KMS-11 (cell line): ENCODE data around the gene EXOC1.

ENCODE experiments used
- H2AFZ ChIP-seq: fragments of 200-600 bp; sonication (generic); 2 replicates; pipeline ENCODE4 v1.6.1; 2016; ENCODE audit warnings: antibody characterized with exemption, mixed run types, low read depth
- H3K27ac ChIP-seq: fragments of 200-600 bp; sonication (generic); 2 replicates; pipeline ENCODE4 v1.6.1; 2016; ENCODE audit warnings: mild to moderate bottlenecking, mixed run types
- H3K27me3 ChIP-seq: fragments of 200-600 bp; sonication (generic); 2 replicates; pipeline ENCODE4 v1.6.1; 2017; ENCODE audit warnings: mild to moderate bottlenecking, low read depth, mixed run types, moderate library complexity; ENCODE audit not compliant: insufficient read depth
- H3K36me3 ChIP-seq: fragments of 200-600 bp; sonication (generic); 2 replicates; pipeline ENCODE4 v1.6.1; 2017; ENCODE audit warnings: mild to moderate bottlenecking, mixed run types; ENCODE audit not compliant: insufficient read depth
- H3K4me1 ChIP-seq: fragments of 200-600 bp; sonication (generic); 2 replicates; pipeline ENCODE4 v1.6.1; 2016; ENCODE audit warnings: mild to moderate bottlenecking, low read depth, mixed run types; ENCODE audit not compliant: poor library complexity, severe bottlenecking
- H3K4me2 ChIP-seq: fragments of 200-600 bp; sonication (generic); 2 replicates; pipeline ENCODE4 v1.7.0; 2016; ENCODE audit warnings: mild to moderate bottlenecking, mixed run types
- H3K4me3 ChIP-seq: fragments of 200-600 bp; sonication (generic); IDR thresholded peaks from 2 replicates; pipeline ENCODE4 v1.6.1; 2017; ENCODE audit warnings: low read depth, low read length, mixed read lengths; ENCODE audit not compliant: insufficient read depth
- H3K79me2 ChIP-seq: fragments of 200-600 bp; sonication (generic); 2 replicates; pipeline ENCODE4 v1.6.1; 2016; ENCODE audit warnings: low read depth, mixed run types; ENCODE audit not compliant: insufficient read depth
- H3K9ac ChIP-seq: fragments of 200-600 bp; sonication (generic); 2 replicates; pipeline ENCODE4 v1.6.1; 2016; ENCODE audit warnings: mild to moderate bottlenecking, mixed run types
- H4K20me1 ChIP-seq: fragments of 200-600 bp; sonication (generic); 2 replicates; pipeline ENCODE4 v1.6.1; 2016; ENCODE audit warnings: mild to moderate bottlenecking, mixed run types; ENCODE audit not compliant: insufficient read depth
- TF ChIP-seq, protein P1 (sequence below): fragments of 200-600 bp; sonication (generic); conservative IDR thresholded peaks from 2 replicates; pipeline ENCODE4 v1.6.1; 2017; ENCODE audit warnings: low read depth, mild to moderate bottlenecking, antibody characterized with exemption, low read length, moderate library complexity, mixed read lengths

Gene EXOC1

DNA sequence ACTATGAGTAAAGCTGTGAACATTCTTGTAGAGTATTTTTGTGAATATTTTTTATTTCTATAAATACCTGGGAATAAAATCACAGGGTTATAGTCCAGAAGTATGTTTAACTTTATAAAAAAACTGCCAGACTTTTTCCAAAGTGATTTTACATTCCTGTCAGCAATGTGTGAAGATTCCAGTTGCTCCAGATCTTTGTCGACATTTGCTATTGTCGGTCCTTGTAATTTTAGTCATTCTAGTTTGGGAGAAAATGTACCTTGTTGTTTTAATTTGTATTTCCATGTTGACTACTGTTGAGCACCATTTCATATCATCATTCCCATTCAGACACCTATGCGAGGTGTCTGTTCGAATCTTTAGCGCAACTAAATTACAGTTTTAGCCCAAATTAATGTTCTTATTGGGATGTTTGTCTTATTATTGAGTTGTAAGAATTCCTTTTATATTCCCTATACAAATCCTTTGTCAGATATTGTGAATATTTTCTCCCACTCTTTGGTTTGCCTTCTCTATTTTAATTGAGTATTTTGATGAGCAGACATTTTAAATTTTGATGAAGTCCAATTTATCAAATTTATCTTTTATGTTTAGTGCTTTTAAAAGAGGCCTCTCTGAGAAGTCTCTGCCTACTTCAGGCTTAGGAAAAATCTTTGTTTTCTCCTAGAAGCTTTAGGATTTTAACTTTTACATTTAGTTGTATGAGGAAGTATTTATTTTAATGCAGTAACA, 97.9 kb downstream of the EXOC1 start:
- TF ChIP-seq, protein P1, sequence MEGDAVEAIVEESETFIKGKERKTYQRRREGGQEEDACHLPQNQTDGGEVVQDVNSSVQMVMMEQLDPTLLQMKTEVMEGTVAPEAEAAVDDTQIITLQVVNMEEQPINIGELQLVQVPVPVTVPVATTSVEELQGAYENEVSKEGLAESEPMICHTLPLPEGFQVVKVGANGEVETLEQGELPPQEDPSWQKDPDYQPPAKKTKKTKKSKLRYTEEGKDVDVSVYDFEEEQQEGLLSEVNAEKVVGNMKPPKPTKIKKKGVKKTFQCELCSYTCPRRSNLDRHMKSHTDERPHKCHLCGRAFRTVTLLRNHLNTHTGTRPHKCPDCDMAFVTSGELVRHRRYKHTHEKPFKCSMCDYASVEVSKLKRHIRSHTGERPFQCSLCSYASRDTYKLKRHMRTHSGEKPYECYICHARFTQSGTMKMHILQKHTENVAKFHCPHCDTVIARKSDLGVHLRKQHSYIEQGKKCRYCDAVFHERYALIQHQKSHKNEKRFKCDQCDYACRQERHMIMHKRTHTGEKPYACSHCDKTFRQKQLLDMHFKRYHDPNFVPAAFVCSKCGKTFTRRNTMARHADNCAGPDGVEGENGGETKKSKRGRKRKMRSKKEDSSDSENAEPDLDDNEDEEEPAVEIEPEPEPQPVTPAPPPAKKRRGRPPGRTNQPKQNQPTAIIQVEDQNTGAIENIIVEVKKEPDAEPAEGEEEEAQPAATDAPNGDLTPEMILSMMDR, result no peak
- no peak overlapping the region for H3K27ac ChIP-seq
- H3K36me3 ChIP-seq, result no peaks in the 10 kb centered on the region; the same call in 1 of the 2 replicates
- no peak overlapping the region for H2AFZ ChIP-seq
- H3K9ac ChIP-seq, result no peak overlapping the region
- H3K27me3 ChIP-seq, result no peaks in the 10 kb centered on the region
- no peak overlapping the region for H3K4me3 ChIP-seq
- no peaks in the 10 kb centered on the region for H4K20me1 ChIP-seq
- peaks cover 29% of the 10 kb centered on the region for H3K79me2 ChIP-seq
- H3K4me2 ChIP-seq, result peak overlapping the region; percentile 99; the same call in 1 of the 2 replicates
- H3K4me1 ChIP-seq, result peaks cover 37% of the 10 kb centered on the region
